Mucosa of descending colon (tissue), 3 donors: ENCODE data around the gene SKOR2. TPM values are rescaled to one million over a fixed set of nuclear protein-coding genes. Genes with fewer than 3 reads are reported as not detected.

Experiments used
- ATAC-seq: fragments of 200-7000 bp; cut with Tn5 transposase; one replicate; pipeline ENCODE4 v1.9.1; 2020; ENCODE audit warnings: mild to moderate bottlenecking, moderate library complexity
- DNase-seq, 3 donors: peaks; one replicate each; pipeline ENCODE4 v3.0.0-alpha.2; 2020
- H3K36me3 ChIP-seq: fragments of 200-600 bp; one replicate; pipeline ENCODE4 v1.8.0; 2021; ENCODE audit warnings: low read depth, mild to moderate bottlenecking
- H3K4me1 ChIP-seq: fragments of 200-600 bp; one replicate; pipeline ENCODE4 v1.8.0; 2021; ENCODE audit warnings: low read depth, mild to moderate bottlenecking
- H3K4me3 ChIP-seq: fragments of 200-600 bp; one replicate; pipeline ENCODE4 v1.8.0; 2021; ENCODE audit warnings: mild to moderate bottlenecking
- H3K9me3 ChIP-seq: fragments of 200-600 bp; one replicate; pipeline ENCODE4 v1.8.0; 2021; ENCODE audit warnings: mild to moderate bottlenecking
- CTCF ChIP-seq: fragments of 200-600 bp; IDR thresholded peaks from one replicate; pipeline ENCODE4 v1.8.0; 2022; ENCODE audit warnings: antibody characterized with exemption, mild to moderate bottlenecking
- intact Hi-C, 2 donors: fragments of 100-400 bp; cut with DNase I in 1 of 2; cut with micrococcal nuclease in 1 of 2; formaldehyde crosslinking; loops; one replicate each; pipeline versions ENCODE4 v1.11.0 to v1.11.1; 2022; cut with DNase I, micrococcal nuclease
- total RNA-seq, 3 donors: library from RNA; stranded (reverse); fragmentation: NEBNext Ultra II Directional in 2 of 3; extraction: Animal tissue kit (Norgen Biotek cat#: 25700) in 2 of 3; gene quantifications; one replicate each; pipeline versions ENCODE4 v1.2.1 to v1.2.4, GENCODE V29; 2021 to 2023
- donor health status: DM: no; HTN: no; CAD: no; lungs with moderate emphysema.
- donor health status: DM: no; HTN: no; CAD: no.
- donor health status: DM: no; HTN: yes; CAD: no.

The SKOR2 gene
- total RNA-seq, 3 donors from 2014 or later: not detected

GRCh38 chr18:47262301-47263149 lies 11.1 kb upstream of the SKOR2 start:
- ATAC-seq (no peak), DNase-seq (no peak)
- intact Hi-C loops: no loop called here
- Histone ChIP-seq H3K4me1 (no peaks in the 10 kb centered on the region), H3K36me3 (no peaks in the 10 kb centered on the region), H3K9me3 (no peaks in the 10 kb centered on the region), H3K4me3 (no peak overlapping the region)
- TF ChIP-seq CTCF: no peak

- no peaks in the 10 kb centered on the region for H3K9me3 ChIP-seq
- H3K4me1 ChIP-seq: no peaks in the 10 kb centered on the region
- no peak for TF ChIP-seq CTCF
- intact Hi-C loops: no loop called here
- no peaks in the 10 kb centered on the region for H3K36me3 ChIP-seq
- DNase-seq: no peak
- no peak overlapping the region for H3K4me3 ChIP-seq
- ATAC-seq: no peak
Measured at GRCh38 chr18:47261902-47262300, 10.4 kb upstream of the SKOR2 start.

GRCh38 chr18:47260924-47261701 lies 9.7 kb upstream of the SKOR2 start:
- TF ChIP-seq CTCF: no peak
- H3K36me3 ChIP-seq: no peaks in the 10 kb centered on the region
- H3K9me3 ChIP-seq: no peaks in the 10 kb centered on the region
- no peak overlapping the region for H3K4me3 ChIP-seq
- ATAC-seq (no peak), DNase-seq (no peak)
- intact Hi-C loops: no loop called here
- H3K4me1 ChIP-seq: no peaks in the 10 kb centered on the region

- no peaks in the 10 kb centered on the region for H3K4me1 ChIP-seq
- TF ChIP-seq CTCF: no peak
- DNase-seq: peak in 2 of 3 donors; percentile 71 to 72
Measured at GRCh38 chr18:47260120-47260923, 8.9 kb upstream of the SKOR2 start.

GRCh38 chr18:47254341-47254939 lies 3.0 kb upstream of the SKOR2 start:
- DNase-seq: peak in 2 of 3 donors; percentile 42 to 56
- no peak for ATAC-seq
- TF ChIP-seq CTCF: no peak
- no peaks in the 10 kb centered on the region for H3K36me3 ChIP-seq
- no peaks in the 10 kb centered on the region for H3K4me1 ChIP-seq
- no peaks in the 10 kb centered on the region for H3K9me3 ChIP-seq
- no peak overlapping the region for H3K4me3 ChIP-seq
- intact Hi-C loops: no loop called here

More at GRCh38 chr18:47260120-47260923, 8.9 kb upstream of the SKOR2 start:
- intact Hi-C loops: no loop called here
- peak; percentile 37 for ATAC-seq
- Histone ChIP-seq H3K4me3 (no peak overlapping the region), H3K36me3 (no peaks in the 10 kb centered on the region), H3K9me3 (no peaks in the 10 kb centered on the region)
